CD14-positive monocyte (primary cell): Measurements from ENCODE around the gene CDK15. TPM values are rescaled to one million over a fixed set of nuclear protein-coding genes. Genes with fewer than 3 reads are reported as not detected.

Experiments used
- DNase-seq, 3 donors: peaks; one replicate each; pipeline ENCODE4 v3.0.0-alpha.2; 2011 to 2022
- H2AFZ ChIP-seq: 2 replicates; pipeline ENCODE4 v1.6.0; 2012; ENCODE audit warnings: mild to moderate bottlenecking, low read depth, low read length, inconsistent platforms; ENCODE audit not compliant: insufficient read depth, poor library complexity, severe bottlenecking
- H3K27ac ChIP-seq, 2 donors: 1 replicate in 1 of 2; 2 replicates in 1 of 2; pipeline ENCODE4 v1.5.1; 2012 to 2013; ENCODE audit warnings: low read length in 2 of 2, control low read depth in 1 of 2, inconsistent platforms in 1 of 2, low read depth in 1 of 2, mild to moderate bottlenecking in 1 of 2
- H3K27me3 ChIP-seq, 2 donors: one replicate each; pipeline versions ENCODE4 v1.6.0 to v1.6.1; 2011 to 2013; ENCODE audit warnings: low read length in 2 of 2; ENCODE audit not compliant: control insufficient read depth in 2 of 2, insufficient read depth in 2 of 2
- H3K36me3 ChIP-seq, 2 donors: replicated peaks in 1 of 2; 1 replicate in 1 of 2; 2 replicates in 1 of 2; pipeline versions ENCODE4 v1.5.1 to v1.6.1; 2012 to 2013; ENCODE audit warnings: low read length in 2 of 2, control low read depth in 1 of 2, inconsistent platforms in 1 of 2, mild to moderate bottlenecking in 1 of 2; ENCODE audit not compliant: insufficient read depth in 2 of 2, control insufficient read depth in 1 of 2
- H3K4me1 ChIP-seq, 2 donors: 1 replicate in 1 of 2; 2 replicates in 1 of 2; pipeline versions ENCODE4 v1.5.1 to v1.6.1; 2012 to 2013; ENCODE audit warnings: low read length in 2 of 2, control low read depth in 1 of 2, inconsistent platforms in 1 of 2, mild to moderate bottlenecking in 1 of 2, moderate library complexity in 1 of 2; ENCODE audit not compliant: insufficient read depth in 2 of 2, control insufficient read depth in 1 of 2
- H3K4me2 ChIP-seq: replicated peaks from 2 replicates; pipeline ENCODE3; 2012; ENCODE audit warnings: low read length, moderate library complexity, mild to moderate bottlenecking; ENCODE audit not compliant: poor library complexity, severe bottlenecking; ENCODE audit errors: extremely low read depth
- H3K4me3 ChIP-seq, 3 experiments: fragments of 200-600 bp in 1 of 3; sonication (generic) in 1 of 3; replicated peaks in 1 of 3; 1 replicate in 2 of 3; 2 replicates in 1 of 3; pipeline ENCODE4 v1.5.1; 2011 to 2013; ENCODE audit warnings: low read length in 3 of 3, mild to moderate bottlenecking in 3 of 3, control low read depth in 2 of 3, low read depth in 2 of 3, inconsistent platforms in 1 of 3, moderate library complexity in 1 of 3
- H3K79me2 ChIP-seq: 2 replicates; pipeline ENCODE4 v1.6.0; 2012; ENCODE audit warnings: mild to moderate bottlenecking, control low read depth, inconsistent platforms, low read length, moderate library complexity; ENCODE audit not compliant: insufficient read depth
- H3K9ac ChIP-seq: 2 replicates; pipeline ENCODE4 v1.6.0; 2017; ENCODE audit warnings: low read length, mild to moderate bottlenecking; ENCODE audit not compliant: insufficient read depth, poor library complexity, severe bottlenecking
- H3K9me3 ChIP-seq, 2 donors: replicated peaks in 1 of 2; 1 replicate in 1 of 2; 2 replicates in 1 of 2; pipeline versions ENCODE4 v1.5.1 to v1.6.1; 2012 to 2013; ENCODE audit warnings: low read length in 2 of 2, control low read depth in 1 of 2; ENCODE audit not compliant: control insufficient read depth in 1 of 2, insufficient read depth in 1 of 2
- H4K20me1 ChIP-seq: 2 replicates; pipeline ENCODE4 v1.6.0; 2012; ENCODE audit warnings: mild to moderate bottlenecking, low read length, control low read depth, moderate library complexity; ENCODE audit not compliant: insufficient read depth
- H3K27ac Mint-ChIP-seq, 7 donors: one replicate each; pipeline ENCODE4 v1.8.0; 2020; ENCODE audit warnings: mild to moderate bottlenecking in 7 of 7, mixed read lengths in 7 of 7, moderate library complexity in 6 of 7, inconsistent platforms in 2 of 7
- H3K27me3 Mint-ChIP-seq, 3 donors: one replicate each; pipeline ENCODE4 v1.8.0; 2021 to 2022; ENCODE audit warnings: low read depth in 3 of 3, mild to moderate bottlenecking in 3 of 3, mixed read lengths in 3 of 3, moderate library complexity in 3 of 3, inconsistent platforms in 1 of 3
- H3K36me3 Mint-ChIP-seq, 2 donors: one replicate each; pipeline ENCODE4 v1.8.0; 2020; ENCODE audit warnings: mixed read lengths in 2 of 2, inconsistent platforms in 1 of 2, mild to moderate bottlenecking in 1 of 2
- H3K4me1 Mint-ChIP-seq: one replicate; pipeline ENCODE4 v1.8.0; 2020; ENCODE audit warnings: mild to moderate bottlenecking, mixed read lengths
- H3K4me3 Mint-ChIP-seq, 2 donors: one replicate each; pipeline ENCODE4 v1.8.0; 2020; ENCODE audit warnings: mild to moderate bottlenecking in 2 of 2, mixed read lengths in 2 of 2, moderate library complexity in 1 of 2
- H3K9me3 Mint-ChIP-seq, 7 donors: one replicate each; pipeline ENCODE4 v1.8.0; 2020 to 2022; ENCODE audit warnings: mixed read lengths in 7 of 7, mild to moderate bottlenecking in 6 of 7, moderate library complexity in 6 of 7, inconsistent platforms in 2 of 7
- WGBS: methylation state at CpG from one replicate; pipeline ENCODE4 v1.1.5; 2013; ENCODE audit warnings: missing lambda C conversion rate; ENCODE audit not compliant: insufficient coverage; 5-methylcytosine and 5-hydroxymethylcytosine counted together
- intact Hi-C, 2 donors: fragments of 100-400 bp; cut with micrococcal nuclease; formaldehyde crosslinking; loops; one replicate each; pipeline versions ENCODE4 v1.15.0 to v1.15.1; 2023
- polyA plus RNA-seq, 3 donors: library from polyadenylated mRNA; depleted of rRNA in 1 of 3; unstranded in 2 of 3; stranded (reverse) in 1 of 3; fragments of 300-500 nt in 2 of 3; fragments of >200 nt in 1 of 3; fragmentation: Illumina TruSeq in 2 of 3; gene quantifications; 1 replicate in 2 of 3; 2 replicates in 1 of 3; pipeline ENCODE4 v1.2.3, GENCODE V29; 2012 to 2021
- TF ChIP-seq, protein P1 (sequence below): fragments of 200-600 bp; IDR thresholded peaks from one replicate; pipeline ENCODE4 v1.8.0; 2022; ENCODE audit warnings: antibody characterized with exemption, mild to moderate bottlenecking

The CDK15 gene
- polyA plus RNA-seq, 3 donors = not detected

DNA sequence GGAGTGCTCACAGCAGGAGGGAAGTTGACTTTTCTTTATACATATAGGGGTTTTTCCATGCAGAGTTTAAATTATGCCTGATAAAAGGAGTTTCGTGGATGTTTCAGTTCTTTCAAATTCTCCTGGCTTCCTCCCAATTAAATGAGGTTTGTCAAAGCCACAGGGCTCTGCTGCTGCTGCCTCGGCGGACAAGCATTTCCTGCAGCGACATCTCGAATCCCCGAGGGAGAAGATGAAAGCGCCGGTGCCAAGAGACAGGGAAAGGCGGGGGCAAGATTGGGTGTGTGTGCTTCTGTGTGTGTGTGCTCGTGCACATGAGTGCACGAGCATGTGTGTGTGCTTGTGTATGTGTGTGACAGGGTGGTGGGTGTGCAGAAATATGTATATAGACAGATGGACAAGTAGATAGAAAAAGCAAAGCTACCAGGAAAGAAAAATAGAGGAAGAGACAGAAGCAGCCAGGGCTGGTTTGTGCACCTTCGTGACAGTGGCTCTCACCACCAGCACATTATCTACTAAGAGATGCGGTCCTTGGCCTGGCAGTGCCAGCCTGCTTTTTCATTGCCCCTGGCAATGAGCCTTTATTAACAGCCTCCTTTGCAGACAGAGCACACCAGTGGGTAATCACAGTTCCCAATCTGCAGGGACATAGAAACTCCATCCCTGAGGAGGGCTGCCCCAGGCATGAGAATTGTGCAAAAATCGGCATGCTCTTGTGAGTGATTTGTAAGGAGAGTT is 76.2 kb downstream of the CDK15 start:
- H3K36me3 ChIP-seq = no peaks in the 10 kb centered on the region
- Mint-ChIP-seq H3K4me1 (peaks cover 21% of the 10 kb centered on the region), H3K27me3 (peaks cover 26 to 54% (median 34%) of the 10 kb centered on the region in 3 donors), H3K36me3 (no peaks in the 10 kb centered on the region), H3K27ac (no peak overlapping the region), H3K9me3 (no peaks in the 10 kb centered on the region), H3K4me3 (peak overlapping the region; percentile 66 to 96)
- H2AFZ ChIP-seq = peak overlapping the region; percentile 80
- no peaks in the 10 kb centered on the region for H4K20me1 ChIP-seq
- intact Hi-C loops = no loop called here
- peaks cover 8 to 24% of the 10 kb centered on the region in 2 donors for H3K27me3 ChIP-seq
- DNase-seq = no peak
- no peak overlapping the region for H3K27ac ChIP-seq
- H3K9ac ChIP-seq = peak overlapping the region; percentile 34
- no peaks in the 10 kb centered on the region for H3K9me3 ChIP-seq
- H3K4me2 ChIP-seq = peak overlapping the region; percentile 57
- 0% methylated on average over 10 of the region's 14 CpGs for WGBS
- H3K4me3 ChIP-seq = peak overlapping the region in 1 of 3 experiments; percentile 57
- H3K79me2 ChIP-seq = no peaks in the 10 kb centered on the region
- TF ChIP-seq, protein P1, sequence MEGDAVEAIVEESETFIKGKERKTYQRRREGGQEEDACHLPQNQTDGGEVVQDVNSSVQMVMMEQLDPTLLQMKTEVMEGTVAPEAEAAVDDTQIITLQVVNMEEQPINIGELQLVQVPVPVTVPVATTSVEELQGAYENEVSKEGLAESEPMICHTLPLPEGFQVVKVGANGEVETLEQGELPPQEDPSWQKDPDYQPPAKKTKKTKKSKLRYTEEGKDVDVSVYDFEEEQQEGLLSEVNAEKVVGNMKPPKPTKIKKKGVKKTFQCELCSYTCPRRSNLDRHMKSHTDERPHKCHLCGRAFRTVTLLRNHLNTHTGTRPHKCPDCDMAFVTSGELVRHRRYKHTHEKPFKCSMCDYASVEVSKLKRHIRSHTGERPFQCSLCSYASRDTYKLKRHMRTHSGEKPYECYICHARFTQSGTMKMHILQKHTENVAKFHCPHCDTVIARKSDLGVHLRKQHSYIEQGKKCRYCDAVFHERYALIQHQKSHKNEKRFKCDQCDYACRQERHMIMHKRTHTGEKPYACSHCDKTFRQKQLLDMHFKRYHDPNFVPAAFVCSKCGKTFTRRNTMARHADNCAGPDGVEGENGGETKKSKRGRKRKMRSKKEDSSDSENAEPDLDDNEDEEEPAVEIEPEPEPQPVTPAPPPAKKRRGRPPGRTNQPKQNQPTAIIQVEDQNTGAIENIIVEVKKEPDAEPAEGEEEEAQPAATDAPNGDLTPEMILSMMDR = no peak
- peaks cover 0 to 12% of the 10 kb centered on the region in 2 donors for H3K4me1 ChIP-seq

- TF ChIP-seq, protein P1 = no peak
- no peak overlapping the region for H3K27ac ChIP-seq
- no peak overlapping the region for H2AFZ ChIP-seq
- 65% methylated on average over 5 of the region's 8 CpGs for WGBS
- no peak overlapping the region for H3K4me3 Mint-ChIP-seq
- H3K36me3 Mint-ChIP-seq = no peaks in the 10 kb centered on the region
- no peak overlapping the region for H3K4me3 ChIP-seq
- peaks cover 27 to 62% (median 36%) of the 10 kb centered on the region in 3 donors for H3K27me3 Mint-ChIP-seq
- peaks cover 25% of the 10 kb centered on the region for H3K4me1 Mint-ChIP-seq
- no peaks in the 10 kb centered on the region for H4K20me1 ChIP-seq
- peaks cover 8 to 25% of the 10 kb centered on the region in 2 donors for H3K27me3 ChIP-seq
- peaks cover 0 to 12% of the 10 kb centered on the region in 2 donors for H3K4me1 ChIP-seq
- H3K9me3 ChIP-seq = no peaks in the 10 kb centered on the region
- H3K27ac Mint-ChIP-seq = no peak overlapping the region
- H3K9me3 Mint-ChIP-seq = no peaks in the 10 kb centered on the region
- H3K9ac ChIP-seq = no peak overlapping the region
- no peak for DNase-seq
- H3K4me2 ChIP-seq = no peak overlapping the region
- H3K36me3 ChIP-seq = no peaks in the 10 kb centered on the region
- intact Hi-C loops = no loop called here
- H3K79me2 ChIP-seq = no peaks in the 10 kb centered on the region
These were observed 77.5 kb downstream of the CDK15 start for GRCh38 chr2:201883606-201884369.
